GM04504 (cell line): ENCODE data around the gene AGAP6.
"Not testable (repeated sequence)": the region's sequence is repeated elsewhere in the genome, so short reads cannot be mapped to it uniquely, and the experiment has no call there.

ENCODE experiments used
- DNase-seq: peaks from one replicate; pipeline ENCODE4 v3.0.0-alpha.2; 2012; ENCODE audit warnings: low read depth

AGAP6 gene

GRCh38 chr10:50025627-50026026 is 37.4 kb downstream of the AGAP6 start:
- DNase-seq = no peak

- DNase-seq = no peak
Observed at GRCh38 chr10:50027195-50027594, 39.0 kb downstream of the AGAP6 start.

GRCh38 chr10:50033481-50033880 is 45.3 kb downstream of the AGAP6 start:
- DNase-seq = peak; percentile 40

GRCh38 chr10:50035337-50035736 is 47.1 kb downstream of the AGAP6 start:
- not testable (repeated sequence) for DNase-seq

- DNase-seq = no peak
Observed at GRCh38 chr10:50044941-50045664, 56.9 kb downstream of the AGAP6 start.

- peak; percentile 12 for DNase-seq
Observed at GRCh38 chr10:50046457-50046856, 58.3 kb downstream of the AGAP6 start.

GRCh38 chr10:50047594-50047993 is 59.4 kb downstream of the AGAP6 start:
- DNase-seq = not testable (repeated sequence)

- peak; percentile 2 for DNase-seq
Observed at GRCh38 chr10:50051995-50052660, 63.9 kb downstream of the AGAP6 start.

- not testable (repeated sequence) for DNase-seq
Observed at GRCh38 chr10:50052778-50053376, 64.7 kb downstream of the AGAP6 start.

GRCh38 chr10:50055494-50056292 is 67.5 kb downstream of the AGAP6 start:
- not testable (repeated sequence) for DNase-seq

GRCh38 chr10:50056654-50057053 is 68.4 kb downstream of the AGAP6 start:
- not testable (repeated sequence) for DNase-seq

- DNase-seq = not testable (repeated sequence)
Observed at GRCh38 chr10:50058727-50059126, 70.5 kb downstream of the AGAP6 start.

GRCh38 chr10:50059946-50060345 is 71.7 kb downstream of the AGAP6 start:
- DNase-seq = not testable (repeated sequence)
